Uterus (tissue), 4 donors: ENCODE results near the gene DPP6. TPM values are rescaled to one million over a fixed set of nuclear protein-coding genes. Genes with fewer than 3 reads are reported as not detected.

Source experiments
- DNase-seq, 2 donors: peaks; one replicate each; pipeline ENCODE4 v3.0.0-alpha.2; 2019 to 2020
- H3K27ac ChIP-seq, 2 donors: fragments of 200-600 bp; sonication (generic); 1 replicate in 1 of 2; 2 replicates in 1 of 2; pipeline ENCODE4 v1.5.1; 2016 to 2018
- H3K27me3 ChIP-seq, 2 donors: fragments of 200-600 bp; sonication (generic); one replicate each; pipeline ENCODE4 v1.5.1; 2018 to 2019; ENCODE audit warnings: control low read depth in 1 of 2
- H3K36me3 ChIP-seq, 2 donors: fragments of 200-600 bp; sonication (generic); one replicate each; pipeline ENCODE4 v1.5.1; 2019; ENCODE audit warnings: control low read depth in 1 of 2
- H3K4me1 ChIP-seq, 2 donors: fragments of 200-600 bp; sonication (generic); one replicate each; pipeline ENCODE4 v1.5.1; 2018 to 2019; ENCODE audit warnings: control low read depth in 1 of 2
- H3K4me3 ChIP-seq, 2 donors: fragments of 200-600 bp; sonication (generic); 1 replicate in 1 of 2; 2 replicates in 1 of 2; pipeline ENCODE4 v1.5.1; 2018 to 2019; ENCODE audit warnings: mild to moderate bottlenecking in 1 of 2
- H3K9me3 ChIP-seq, 2 donors: fragments of 200-600 bp; sonication (generic); one replicate each; pipeline ENCODE4 v1.5.1; 2019; ENCODE audit warnings: control low read depth in 1 of 2
- CTCF ChIP-seq, 4 experiments: fragments of 200-600 bp in 2 of 4; fragments of 450-650 bp in 2 of 4; sonication (generic) in 2 of 4; IDR thresholded peaks; one replicate each; pipeline ENCODE4 v1.5.1; 2016 to 2019; ENCODE audit warnings: antibody characterized with exemption in 4 of 4, mild to moderate bottlenecking in 2 of 4, moderate library complexity in 1 of 4
- POLR2A ChIP-seq, 2 donors: fragments of 450-650 bp; IDR thresholded peaks; one replicate each; pipeline ENCODE4 v1.6.1; 2016; ENCODE audit warnings: antibody characterized with exemption in 2 of 2, mild to moderate bottlenecking in 1 of 2, moderate library complexity in 1 of 2
- intact Hi-C: fragments of 100-400 bp; cut with DNase I; formaldehyde crosslinking; loops from one replicate; pipeline ENCODE4 v1.15.1; 2023; ENCODE audit warnings: low total_unique reads
- total RNA-seq, 4 donors: library from RNA; depleted of rRNA in 3 of 4; stranded (reverse); fragments of >200 nt in 3 of 4; gene quantifications; one replicate each; pipeline versions ENCODE4 v1.1.0 to v1.2.4, GENCODE V29; 2014 to 2023
- donor health status: DM: yes; HTN: yes; CAD: no.

Gene DPP6
- total RNA-seq, 4 donors from 2014 or later: 4.1 to 107 (median 42.7) TPM

GRCh38 chr7:154646126-154647013, 594.2 kb downstream of the DPP6 start:
- no peak for DNase-seq
- Histone ChIP-seq H3K4me1 (no peaks in the 10 kb centered on the region), H3K4me3 (no peak overlapping the region), H3K9me3 (no peaks in the 10 kb centered on the region), H3K36me3 (no peaks in the 10 kb centered on the region), H3K27ac (no peak overlapping the region), H3K27me3 (no peaks in the 10 kb centered on the region)
- TF ChIP-seq CTCF (IDR thresholded peaks at IDR 0.05) (no peak), POLR2A (IDR thresholded peaks at IDR 0.05) (no peak)
- intact Hi-C loops: no loop called here

- no peak for TF ChIP-seq CTCF (IDR thresholded peaks at IDR 0.05)
- no peak for TF ChIP-seq POLR2A (IDR thresholded peaks at IDR 0.05)
These were observed 595.4 kb downstream of the DPP6 start for GRCh38 chr7:154647625-154648024.

DNA sequence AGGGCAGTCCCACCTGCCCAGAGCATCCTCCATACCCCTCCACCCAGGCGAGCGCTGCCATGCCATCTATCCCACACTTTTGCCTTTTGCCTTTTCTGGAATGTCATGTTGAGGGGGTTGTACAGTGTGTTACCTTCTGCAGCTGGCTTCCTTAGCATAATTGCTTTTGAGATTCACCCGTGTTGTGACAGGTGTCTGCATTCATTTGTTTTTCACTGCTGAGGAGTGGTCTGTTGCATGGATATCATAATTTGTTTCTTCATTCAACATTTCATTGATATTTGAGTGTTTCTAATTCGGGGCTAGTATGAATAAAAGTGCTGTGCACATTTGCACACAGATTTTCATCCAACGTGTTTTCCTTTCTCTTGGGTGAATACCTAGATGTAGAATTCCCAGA, 596.8 kb downstream of the DPP6 start:
- Histone ChIP-seq H3K4me1 (no peaks in the 10 kb centered on the region), H3K27me3 (no peaks in the 10 kb centered on the region), H3K36me3 (no peaks in the 10 kb centered on the region), H3K9me3 (no peaks in the 10 kb centered on the region), H3K4me3 (no peak overlapping the region), H3K27ac (no peak overlapping the region)
- no peak for DNase-seq
- TF ChIP-seq POLR2A (IDR thresholded peaks at IDR 0.05) (no peak), CTCF (IDR thresholded peaks at IDR 0.05) (no peak)
- intact Hi-C loops: no loop called here

More at GRCh38 chr7:154647625-154648024, 595.4 kb downstream of the DPP6 start:
- Histone ChIP-seq H3K27ac (no peak overlapping the region), H3K9me3 (no peaks in the 10 kb centered on the region), H3K36me3 (no peaks in the 10 kb centered on the region), H3K27me3 (no peaks in the 10 kb centered on the region), H3K4me1 (no peaks in the 10 kb centered on the region), H3K4me3 (no peak overlapping the region)
- intact Hi-C loops: no loop called here
- DNase-seq: no peak

DNA sequence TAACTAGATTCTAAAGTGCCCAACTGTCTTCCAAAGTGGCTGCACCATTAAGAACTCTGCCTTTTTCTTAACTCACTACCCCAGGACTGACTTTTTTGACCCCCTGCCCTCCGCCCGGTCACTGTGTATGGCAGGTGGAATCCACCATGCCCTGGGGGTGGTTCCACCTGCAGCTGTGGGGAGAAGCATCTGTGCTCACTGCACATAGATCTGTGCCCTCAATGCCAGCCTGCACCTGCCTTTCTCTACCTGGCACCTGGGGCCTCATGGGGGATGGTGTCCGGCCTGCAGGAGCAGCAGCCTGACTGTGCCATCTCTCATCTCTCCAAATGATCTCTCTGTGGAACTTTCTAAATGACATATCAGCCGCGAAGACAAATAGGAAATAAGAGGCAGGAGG, 597.2 kb downstream of the DPP6 start:
- DNase-seq: no peak
- H3K4me1 ChIP-seq: no peaks in the 10 kb centered on the region
- H3K9me3 ChIP-seq: no peaks in the 10 kb centered on the region
- H3K27ac ChIP-seq: no peak overlapping the region
- intact Hi-C loops: no loop called here
- H3K36me3 ChIP-seq: no peaks in the 10 kb centered on the region
- no peak for TF ChIP-seq CTCF (IDR thresholded peaks at IDR 0.05)
- TF ChIP-seq POLR2A (IDR thresholded peaks at IDR 0.05): no peak
- H3K27me3 ChIP-seq: no peaks in the 10 kb centered on the region
- H3K4me3 ChIP-seq: no peak overlapping the region

GRCh38 chr7:154650275-154650674, 598.1 kb downstream of the DPP6 start:
- DNase-seq: no peak
- H3K4me3 ChIP-seq: no peak overlapping the region
- TF ChIP-seq POLR2A (IDR thresholded peaks at IDR 0.05): no peak
- no peak for TF ChIP-seq CTCF (IDR thresholded peaks at IDR 0.05)
- H3K27ac ChIP-seq: no peak overlapping the region
- intact Hi-C loops: no loop called here
- no peaks in the 10 kb centered on the region for H3K9me3 ChIP-seq
- no peaks in the 10 kb centered on the region for H3K27me3 ChIP-seq
- no peaks in the 10 kb centered on the region for H3K36me3 ChIP-seq
- H3K4me1 ChIP-seq: no peaks in the 10 kb centered on the region
